HUES48 (cell line): ENCODE measurements around the gene CHIC2.
"Not testable (repeated sequence)": the region's sequence is repeated elsewhere in the genome, so short reads cannot be mapped to it uniquely, and the experiment has no call there.

Experiments
- H3K27ac ChIP-seq: one replicate; pipeline ENCODE4 v1.7.0; 2013; ENCODE audit warnings: low read depth, low read length, inconsistent platforms
- H3K27me3 ChIP-seq: 2 replicates; pipeline ENCODE4 v1.6.1; 2013; ENCODE audit warnings: mild to moderate bottlenecking, low read length; ENCODE audit not compliant: control insufficient read depth, insufficient read depth
- H3K36me3 ChIP-seq: 2 replicates; pipeline ENCODE4 v1.6.1; 2013; ENCODE audit warnings: low read length; ENCODE audit not compliant: control insufficient read depth, insufficient read depth
- H3K4me1 ChIP-seq: 2 replicates; pipeline ENCODE4 v1.6.1; 2013; ENCODE audit warnings: mild to moderate bottlenecking, low read length; ENCODE audit not compliant: control insufficient read depth, insufficient read depth
- H3K4me3 ChIP-seq: 2 replicates; pipeline ENCODE4 v1.5.1; 2013; ENCODE audit warnings: mild to moderate bottlenecking, low read depth, low read length
- H3K9ac ChIP-seq: 2 replicates; pipeline ENCODE4 v1.6.1; 2013; ENCODE audit warnings: mild to moderate bottlenecking, low read depth, low read length, moderate library complexity
- H3K9me3 ChIP-seq: 2 replicates; pipeline ENCODE4 v1.6.1; 2013; ENCODE audit warnings: low read length; ENCODE audit not compliant: control insufficient read depth, insufficient read depth

CHIC2 gene

GRCh38 chr4:54064317-54065111 lies at the start of gene CHIC2:
Gene CHIC2 (minus strand): TSS chr4:54064605. CDS start chr4:54064300, 305 bp downstream.
- Histone ChIP-seq H3K4me3 (peak within 1 kb of the TSS; percentile 93), H3K4me1 (peaks cover 42% of the 10 kb centered on the region), H3K27me3 (peaks cover 13% of the 10 kb centered on the region; the same call in 1 of the 2 replicates), H3K27ac (peak within 1 kb of the TSS; percentile 89), H3K9ac (peak within 1 kb of the TSS; percentile 87), H3K36me3 (no peaks in the 10 kb centered on the region), H3K9me3 (no peaks in the 10 kb centered on the region)

- not testable (repeated sequence) for H3K9me3 ChIP-seq, H3K4me3 ChIP-seq, H3K9ac ChIP-seq, H3K27ac ChIP-seq, H3K36me3 ChIP-seq
- H3K27me3 ChIP-seq: peaks cover 44% of the 10 kb centered on the region
- peaks cover 25% of the 10 kb centered on the region for H3K4me1 ChIP-seq
These were observed 48.8 kb upstream of the CHIC2 start for GRCh38 chr4:54113206-54113605.

- Histone ChIP-seq H3K36me3 (no peaks in the 10 kb centered on the region), H3K27me3 (peaks cover 76% of the 10 kb centered on the region), H3K9ac (0 out of 2 replicates have a peak overlapping the region, but pooled peaks have one; percentile 2), H3K9me3 (no peaks in the 10 kb centered on the region), H3K4me3 (peak overlapping the region; percentile 44), H3K27ac (no peak overlapping the region), H3K4me1 (peaks cover 43% of the 10 kb centered on the region)
These were observed 45.6 kb upstream of the CHIC2 start for GRCh38 chr4:54110019-54110416.

- Histone ChIP-seq H3K4me1 (peaks cover 49% of the 10 kb centered on the region), H3K9ac (0 out of 2 replicates have a peak overlapping the region, but pooled peaks have one; percentile 2)
These were observed 45.0 kb upstream of the CHIC2 start for GRCh38 chr4:54109241-54110018.

GRCh38 chr4:54107951-54108748 lies 43.7 kb upstream of the CHIC2 start:
- peaks cover 95% of the 10 kb centered on the region for H3K27me3 ChIP-seq
- no peaks in the 10 kb centered on the region for H3K36me3 ChIP-seq
- peaks cover 60% of the 10 kb centered on the region for H3K4me1 ChIP-seq
- peak overlapping the region; percentile 44 for H3K4me3 ChIP-seq
- no peak overlapping the region for H3K9ac ChIP-seq
- H3K9me3 ChIP-seq: no peaks in the 10 kb centered on the region
- no peak overlapping the region for H3K27ac ChIP-seq

More at GRCh38 chr4:54109241-54110018, 45.0 kb upstream of the CHIC2 start:
- Histone ChIP-seq H3K27ac (no peak overlapping the region), H3K4me3 (peak overlapping the region; percentile 44), H3K36me3 (no peaks in the 10 kb centered on the region), H3K27me3 (peaks cover 82% of the 10 kb centered on the region), H3K9me3 (no peaks in the 10 kb centered on the region)

- no peaks in the 10 kb centered on the region for H3K36me3 ChIP-seq
- H3K27me3 ChIP-seq: peaks cover 100% of the 10 kb centered on the region
- peaks cover 75% of the 10 kb centered on the region for H3K4me1 ChIP-seq
These were observed 40.5 kb upstream of the CHIC2 start for GRCh38 chr4:54104907-54105306.

GRCh38 chr4:54103190-54103574 lies 38.8 kb upstream of the CHIC2 start:
- H3K27ac ChIP-seq: no peak overlapping the region
- H3K4me3 ChIP-seq: peak overlapping the region; percentile 41
- peaks cover 72% of the 10 kb centered on the region for H3K4me1 ChIP-seq
- H3K27me3 ChIP-seq: peaks cover 100% of the 10 kb centered on the region
- no peaks in the 10 kb centered on the region for H3K36me3 ChIP-seq
- H3K9ac ChIP-seq: no peak overlapping the region
- H3K9me3 ChIP-seq: no peaks in the 10 kb centered on the region

More at GRCh38 chr4:54104907-54105306, 40.5 kb upstream of the CHIC2 start:
- Histone ChIP-seq H3K4me3 (no peak overlapping the region), H3K27ac (no peak overlapping the region), H3K9ac (no peak overlapping the region), H3K9me3 (no peaks in the 10 kb centered on the region)

- H3K4me3 ChIP-seq: no peak overlapping the region
- H3K27me3 ChIP-seq: peaks cover 100% of the 10 kb centered on the region
- H3K9me3 ChIP-seq: no peaks in the 10 kb centered on the region
- H3K9ac ChIP-seq: no peak overlapping the region
- H3K27ac ChIP-seq: no peak overlapping the region
- no peaks in the 10 kb centered on the region for H3K36me3 ChIP-seq
- peaks cover 71% of the 10 kb centered on the region for H3K4me1 ChIP-seq
These were observed 38.2 kb upstream of the CHIC2 start for GRCh38 chr4:54102531-54103106.

GRCh38 chr4:54101190-54102041 lies 37.0 kb upstream of the CHIC2 start:
- no peak overlapping the region for H3K9ac ChIP-seq
- no peaks in the 10 kb centered on the region for H3K9me3 ChIP-seq
- peaks cover 100% of the 10 kb centered on the region for H3K27me3 ChIP-seq
- no peak overlapping the region for H3K27ac ChIP-seq
- peak overlapping the region; percentile 41 for H3K4me3 ChIP-seq
- no peaks in the 10 kb centered on the region for H3K36me3 ChIP-seq
- peaks cover 70% of the 10 kb centered on the region for H3K4me1 ChIP-seq
